NCI-H2171 treated with DMSO at 0.1 percent for 48 hours (cell line): Measurements from ENCODE around the gene SPATA7.

Experiments used
- DNase-seq: peaks from one replicate; lab custom pipeline; 2025; lab: John Stamatoyannopoulos, UW

Gene SPATA7

DNA sequence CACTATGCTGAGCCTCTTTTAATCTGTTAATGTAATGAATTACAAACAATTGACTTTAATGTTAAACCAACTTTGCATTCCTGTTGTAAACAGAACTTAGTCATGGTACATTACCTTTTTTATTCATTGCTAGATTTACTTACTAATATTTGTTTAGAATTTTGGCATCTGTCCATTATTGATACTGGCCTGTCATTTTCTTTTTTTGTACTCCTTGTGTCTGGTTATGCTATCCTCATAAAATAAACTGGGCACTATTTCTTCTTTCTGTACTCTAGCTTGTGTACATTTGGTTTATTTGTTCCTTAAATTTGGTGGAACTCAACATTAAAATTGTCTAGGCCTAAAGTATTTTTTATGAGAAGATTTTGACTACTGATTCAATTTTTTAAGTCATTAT, 32.1 kb downstream of the SPATA7 start:
- DNase-seq, result no peak

DNA sequence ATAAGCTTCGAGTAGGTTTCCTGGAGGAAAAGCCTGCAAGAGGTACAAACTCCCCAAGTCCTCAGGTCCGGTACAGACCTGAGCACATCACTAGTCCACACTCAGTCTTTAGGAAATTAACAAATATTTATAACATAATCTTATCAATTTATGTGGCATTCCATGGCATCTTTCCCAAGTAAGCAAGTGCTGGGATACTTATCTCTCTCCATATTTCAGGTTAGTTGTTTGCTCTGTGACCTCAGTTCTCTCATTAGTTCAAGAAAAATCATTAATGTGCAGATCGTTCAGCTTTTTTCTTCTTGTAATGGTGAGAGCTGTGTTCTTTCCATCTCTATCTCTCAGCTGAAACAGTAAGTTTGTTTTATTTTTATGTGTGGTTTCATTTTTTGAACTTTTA, 34.7 kb downstream of the SPATA7 start:
- no peak for DNase-seq

DNA sequence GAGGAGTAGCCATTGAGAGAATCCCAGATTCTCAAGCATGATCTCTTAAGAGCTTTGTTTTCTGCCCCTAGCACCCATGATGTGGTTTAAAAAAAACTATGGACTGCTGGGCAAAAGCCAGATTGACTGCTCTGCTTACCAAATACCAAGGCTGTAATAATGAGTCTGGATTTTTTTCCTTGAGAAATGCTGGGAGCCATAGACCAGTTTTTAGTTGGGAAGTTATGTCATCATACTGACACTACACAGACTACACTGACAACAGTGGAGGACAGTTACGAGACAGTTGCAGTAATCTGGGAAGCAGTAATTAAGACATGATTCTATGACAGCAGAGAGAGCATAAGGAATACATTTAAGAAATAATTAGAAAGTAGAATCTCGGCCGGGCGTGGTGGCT, 35.8 kb downstream of the SPATA7 start:
- DNase-seq, result no peak

DNA sequence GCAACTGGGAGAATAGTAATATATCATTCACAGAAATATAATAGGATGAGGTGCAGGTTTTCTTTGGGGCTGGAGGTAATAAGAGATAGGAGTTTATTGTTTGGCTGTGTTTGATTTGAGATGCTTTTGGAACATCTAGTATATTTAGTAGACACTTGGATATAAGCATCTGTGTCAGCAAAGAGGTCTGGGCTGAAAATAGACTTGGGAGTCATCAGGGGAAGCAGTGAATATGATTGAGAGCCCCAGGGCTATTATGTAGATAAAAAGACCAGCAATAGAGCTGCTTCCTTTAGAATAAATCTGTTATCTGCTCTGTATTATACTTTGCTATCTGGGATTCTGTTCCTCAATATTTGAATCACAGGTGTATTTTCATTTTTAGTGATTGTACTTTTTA, 36.6 kb downstream of the SPATA7 start:
- DNase-seq, result no peak

DNA sequence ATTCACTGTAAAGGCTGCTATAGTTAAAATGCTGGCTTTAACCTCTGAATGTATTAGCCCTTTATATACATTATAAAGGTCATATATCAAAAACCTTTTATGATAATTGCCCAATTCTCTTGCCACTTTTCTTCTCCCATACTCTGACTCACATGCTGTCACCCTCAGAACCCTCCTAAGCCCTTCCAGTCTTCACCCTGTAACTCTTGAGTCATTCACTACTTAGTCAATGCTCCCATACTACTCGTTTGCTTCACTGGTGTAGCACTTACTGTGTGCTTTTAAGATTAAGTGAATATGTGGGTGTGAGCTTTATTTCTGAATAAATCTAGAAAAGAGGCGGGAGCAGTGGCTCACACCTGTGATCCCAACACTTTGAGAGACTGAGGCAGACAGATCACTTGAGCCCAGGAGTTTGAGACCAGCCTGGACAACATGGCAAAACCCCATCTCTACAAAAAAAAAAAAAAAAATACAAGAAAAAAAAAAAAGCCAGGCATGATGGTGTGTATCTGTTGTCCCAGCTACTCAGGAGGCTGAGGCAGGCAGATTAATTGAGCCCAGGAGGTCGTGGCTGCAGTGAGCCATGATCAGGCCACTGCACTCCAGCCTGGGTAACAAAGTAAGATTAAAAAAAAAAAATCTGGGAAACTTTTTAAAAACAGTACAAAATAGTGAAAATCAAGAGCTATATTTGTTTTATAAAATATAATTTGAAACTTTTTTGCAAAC, 37.6 kb downstream of the SPATA7 start:
- no peak for DNase-seq

DNA sequence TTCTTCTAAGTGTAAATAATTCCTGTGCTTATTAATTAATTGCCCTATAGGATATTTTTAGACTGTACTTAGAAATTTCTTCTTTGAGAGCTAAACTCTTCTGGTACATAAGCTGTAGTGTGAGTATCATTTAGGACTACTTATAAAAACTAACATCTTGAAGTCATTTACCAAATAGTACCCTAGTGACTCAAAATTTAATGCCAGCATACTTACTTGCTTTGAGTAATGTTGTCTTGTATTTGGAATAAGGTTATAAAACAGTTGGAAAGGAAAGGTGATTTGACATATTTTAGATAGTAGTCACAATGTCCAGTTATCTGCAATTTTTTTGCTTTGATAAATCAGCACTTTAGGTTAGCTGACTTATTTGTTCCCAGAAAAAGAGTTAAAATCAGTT, 39.1 kb downstream of the SPATA7 start:
- DNase-seq, result no peak

DNA sequence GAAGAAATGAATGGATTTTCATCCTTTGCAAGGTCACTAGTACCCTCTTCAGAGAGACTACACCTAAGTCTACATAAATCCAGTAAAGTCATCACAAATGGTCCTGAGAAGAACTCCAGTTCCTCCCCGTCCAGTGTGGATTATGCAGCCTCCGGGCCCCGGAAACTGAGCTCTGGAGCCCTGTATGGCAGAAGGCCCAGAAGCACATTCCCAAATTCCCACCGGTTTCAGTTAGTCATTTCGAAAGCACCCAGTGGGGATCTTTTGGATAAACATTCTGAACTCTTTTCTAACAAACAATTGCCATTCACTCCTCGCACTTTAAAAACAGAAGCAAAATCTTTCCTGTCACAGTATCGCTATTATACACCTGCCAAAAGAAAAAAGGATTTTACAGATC, 40.8 kb downstream of the SPATA7 start:
- DNase-seq, result no peak

DNA sequence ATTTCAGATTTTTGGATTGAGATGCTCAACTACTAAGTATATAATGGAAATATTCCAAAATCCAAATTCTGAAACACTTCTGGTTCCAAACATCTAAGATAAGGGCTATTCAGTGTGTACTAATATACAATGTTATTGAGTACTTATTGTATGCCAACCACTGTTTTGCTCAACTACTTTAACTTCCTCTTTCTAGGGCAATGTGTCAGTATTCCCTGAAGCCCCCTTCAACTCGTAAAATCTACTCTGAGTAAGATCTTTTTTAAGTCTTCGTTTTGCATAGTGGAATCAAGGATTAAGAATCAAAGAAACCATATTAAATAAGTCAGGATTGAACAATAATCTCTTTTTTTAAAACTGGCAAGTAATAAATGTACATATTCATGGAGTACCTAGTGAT, 45.5 kb downstream of the SPATA7 start:
- no peak for DNase-seq

DNA sequence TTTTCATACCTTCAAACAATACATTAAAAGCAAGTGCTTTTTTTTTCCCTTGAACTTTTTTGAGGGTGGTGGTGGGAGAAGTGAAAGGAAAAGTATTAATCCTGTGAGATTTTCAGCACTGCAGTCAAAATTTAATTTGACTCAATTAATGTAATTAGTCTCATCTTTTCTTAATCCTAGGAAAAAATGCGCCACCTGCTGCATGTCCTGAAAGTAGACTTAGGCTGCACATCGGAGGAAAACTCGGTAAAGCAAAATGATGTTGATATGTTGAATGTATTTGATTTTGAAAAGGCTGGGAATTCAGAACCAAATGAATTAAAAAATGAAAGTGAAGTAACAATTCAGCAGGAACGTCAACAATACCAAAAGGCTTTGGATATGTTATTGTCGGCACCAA, 52.2 kb downstream of the SPATA7 start:
- DNase-seq, result no peak

DNA sequence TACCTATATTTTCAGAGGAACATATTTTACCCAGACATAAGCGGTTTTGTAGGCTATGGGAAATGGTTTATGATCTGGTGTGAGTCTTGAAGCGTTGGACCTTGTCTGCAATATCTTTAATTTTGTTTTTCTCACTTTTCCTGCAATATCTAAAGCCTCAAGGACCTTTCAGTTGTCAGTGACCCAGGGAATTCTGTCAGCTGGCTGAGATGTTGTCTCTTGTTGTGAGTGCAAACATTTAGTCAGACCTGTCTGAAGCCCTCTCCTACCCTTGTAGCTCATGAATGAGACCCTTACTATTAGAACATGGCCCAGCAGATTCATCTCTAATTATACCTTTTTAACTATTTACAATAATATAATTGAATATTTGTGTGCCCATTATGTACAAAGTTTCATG, 53.6 kb downstream of the SPATA7 start:
- no peak for DNase-seq

DNA sequence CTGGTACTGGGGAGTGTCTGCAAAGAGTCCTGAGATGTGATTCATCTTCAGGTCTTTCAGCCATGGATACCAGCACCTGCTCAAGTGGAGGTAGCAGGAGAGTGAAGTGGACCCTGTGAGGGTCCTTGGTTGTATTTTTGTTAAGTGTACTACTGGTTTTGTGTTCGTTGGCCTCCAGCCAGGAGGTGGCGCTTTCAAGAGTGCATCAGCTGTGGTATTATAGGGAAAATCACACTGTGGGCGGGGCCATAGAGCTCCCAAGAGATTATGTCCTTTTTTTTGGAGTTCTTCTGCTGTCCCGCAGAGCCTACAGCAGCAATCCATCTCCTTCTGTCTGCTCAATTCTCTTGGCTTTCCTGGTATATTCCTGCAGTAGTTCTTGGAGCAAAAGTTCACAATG, 66.8 kb downstream of the SPATA7 start:
- DNase-seq, result no peak

DNA sequence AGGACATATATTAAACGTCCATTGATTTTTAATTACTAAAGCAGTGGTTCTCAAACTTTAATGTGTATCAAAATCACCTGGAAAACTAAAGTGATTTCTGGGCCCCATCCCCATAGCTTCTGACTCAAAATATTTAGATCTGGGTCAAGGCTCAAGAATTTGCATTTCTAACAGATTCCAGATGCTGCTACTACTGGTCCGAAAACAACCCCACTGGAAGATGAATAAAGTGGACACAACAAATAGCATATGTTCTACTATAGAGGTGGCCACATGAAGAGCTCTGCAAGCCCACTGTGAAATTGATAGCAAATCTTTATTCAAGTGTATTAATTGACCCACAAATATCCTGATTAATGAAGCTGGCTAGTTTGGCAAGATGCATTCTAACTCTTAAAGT, 69.4 kb downstream of the SPATA7 start:
- DNase-seq, result no peak

DNA sequence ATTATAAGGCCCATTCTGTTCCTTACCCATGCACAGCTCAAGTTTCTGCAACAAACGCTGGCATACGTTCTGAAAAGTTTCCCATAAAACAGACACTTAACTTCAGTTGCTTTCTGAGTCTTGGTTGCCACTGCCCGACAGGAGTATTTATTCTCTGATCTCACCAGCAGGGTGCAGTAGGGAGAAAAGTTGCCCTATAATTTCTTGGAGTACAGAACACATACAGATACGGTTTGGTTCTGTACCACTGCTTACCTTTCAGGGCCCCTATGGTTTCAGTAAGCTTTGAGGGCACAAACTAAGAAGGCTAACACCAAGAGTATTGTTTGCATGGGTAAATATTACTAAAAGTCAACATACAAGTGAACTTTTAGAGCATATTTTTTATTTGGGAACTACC, 77.9 kb downstream of the SPATA7 start:
- no peak for DNase-seq

DNA sequence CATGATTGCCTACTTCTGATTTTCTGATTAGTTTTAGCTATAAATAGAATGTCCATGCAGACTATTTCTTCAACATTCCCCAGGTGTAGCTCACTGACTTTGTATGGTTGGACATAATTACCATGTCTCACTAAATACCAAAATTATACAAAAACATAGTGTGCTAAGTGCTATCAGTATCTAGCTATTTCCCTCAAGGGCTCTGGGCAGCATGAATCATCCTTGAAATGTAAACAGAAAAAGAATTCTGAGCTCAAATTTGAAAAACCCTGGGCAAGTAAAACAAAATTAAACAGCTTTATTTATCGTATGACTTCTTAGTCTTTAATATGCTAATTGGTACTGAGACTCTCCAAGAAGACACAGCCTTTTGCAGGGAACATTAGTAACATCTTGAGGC, 82.9 kb downstream of the SPATA7 start:
- no peak for DNase-seq

DNA sequence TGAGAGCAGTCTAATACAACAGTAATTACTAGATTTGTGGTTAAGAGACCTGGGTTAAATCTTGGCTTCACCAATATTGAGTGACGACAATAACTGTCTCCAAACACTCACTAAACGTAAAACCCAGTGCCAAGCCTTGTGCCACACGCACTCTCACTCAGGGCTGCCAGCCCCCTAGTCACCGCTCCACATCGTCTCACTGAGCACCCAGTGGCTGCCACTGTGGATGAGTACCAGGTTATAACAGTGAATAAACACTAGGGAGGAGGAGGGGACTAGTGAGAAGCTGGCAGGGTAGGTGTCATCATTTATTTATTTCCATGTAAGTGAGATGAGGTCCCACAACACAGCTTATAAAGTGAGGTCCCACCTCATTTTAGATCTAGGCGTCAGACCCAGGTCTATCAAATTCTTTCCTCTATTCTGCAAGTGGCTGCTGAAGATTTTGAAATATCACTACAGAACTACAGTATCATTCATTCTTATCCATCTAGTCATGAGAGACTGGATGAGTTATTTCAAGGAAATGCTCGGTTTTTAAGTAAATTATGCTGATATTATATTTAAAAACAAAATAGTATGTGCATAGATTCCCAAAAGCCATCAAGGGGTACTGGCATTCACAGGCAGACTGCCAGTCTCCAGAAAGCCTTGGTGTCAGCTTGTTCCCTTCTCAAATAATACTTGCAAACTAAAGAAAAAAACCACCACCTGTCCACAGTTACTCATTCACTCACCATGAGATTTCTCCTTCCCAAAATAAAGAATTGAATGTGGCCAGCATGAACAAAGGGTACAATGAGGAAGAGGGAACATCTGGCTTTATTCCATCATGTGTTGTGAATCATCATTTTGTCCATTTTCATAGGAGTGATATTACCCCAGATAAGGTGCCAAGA, 85.3 kb downstream of the SPATA7 start:
- no peak for DNase-seq

DNA sequence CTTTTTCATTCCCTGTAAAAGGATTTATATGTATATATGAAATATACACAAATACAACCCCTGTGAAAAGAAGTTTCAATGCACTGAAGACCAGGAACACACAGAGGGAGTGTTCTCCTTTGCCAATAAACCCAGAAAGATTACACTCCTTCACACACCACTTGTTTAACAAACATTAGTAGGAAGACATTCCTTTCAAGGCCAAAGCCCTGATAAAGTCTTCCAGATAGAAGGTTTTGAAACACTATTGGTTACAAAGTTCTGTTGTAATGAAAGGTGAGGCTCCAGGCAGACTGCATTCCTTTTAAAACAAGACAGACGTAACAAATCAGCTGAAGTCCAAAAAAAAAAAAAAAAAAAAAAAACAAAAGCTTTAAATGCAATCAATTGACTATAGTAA, 88.3 kb downstream of the SPATA7 start:
- DNase-seq, result no peak

DNA sequence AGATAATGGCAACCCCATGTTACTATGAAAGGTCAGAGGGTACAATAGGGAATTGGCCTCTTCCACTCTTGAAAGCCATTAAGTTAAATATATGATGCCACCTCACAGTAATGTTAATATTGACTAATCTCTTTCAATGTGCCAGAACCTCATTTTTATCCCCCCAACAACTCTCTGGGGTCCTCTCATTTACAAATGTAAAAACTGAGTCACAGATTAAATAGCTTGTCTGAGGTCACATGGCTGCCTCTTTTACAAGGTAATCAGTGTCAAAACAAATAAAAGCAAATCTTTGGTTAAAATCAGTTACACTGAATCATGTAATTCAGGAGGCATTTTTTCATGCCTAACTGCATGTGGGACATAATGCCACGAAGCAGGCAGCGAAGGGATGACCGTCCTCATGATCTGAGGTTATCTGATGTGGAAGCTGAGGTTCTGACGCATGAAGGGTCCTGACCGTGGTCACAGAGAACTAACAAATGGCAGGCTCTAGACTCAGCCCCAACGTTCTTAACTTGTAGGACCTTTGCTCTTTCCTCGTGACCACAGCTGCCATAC, 90.8 kb downstream of the SPATA7 start:
- no peak for DNase-seq

DNA sequence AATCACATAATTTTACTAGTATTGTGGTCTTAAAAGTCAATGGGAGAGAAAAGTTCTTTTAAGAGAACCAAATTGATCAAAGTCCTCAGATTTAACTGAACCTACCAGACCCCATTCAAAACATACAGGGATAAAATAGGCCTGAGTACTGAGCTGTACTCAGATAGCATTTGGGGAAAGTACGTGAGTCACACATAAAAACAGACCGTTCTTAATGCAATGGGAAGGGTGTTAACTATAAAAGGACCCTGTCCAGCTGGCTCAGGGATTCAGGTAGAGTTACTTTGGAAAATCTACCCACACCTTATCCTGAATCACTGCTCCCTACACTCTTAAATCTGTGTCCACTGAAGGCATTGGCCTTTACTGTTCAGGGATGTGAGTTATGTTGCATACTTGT, 91.4 kb downstream of the SPATA7 start:
- DNase-seq, result no peak

DNA sequence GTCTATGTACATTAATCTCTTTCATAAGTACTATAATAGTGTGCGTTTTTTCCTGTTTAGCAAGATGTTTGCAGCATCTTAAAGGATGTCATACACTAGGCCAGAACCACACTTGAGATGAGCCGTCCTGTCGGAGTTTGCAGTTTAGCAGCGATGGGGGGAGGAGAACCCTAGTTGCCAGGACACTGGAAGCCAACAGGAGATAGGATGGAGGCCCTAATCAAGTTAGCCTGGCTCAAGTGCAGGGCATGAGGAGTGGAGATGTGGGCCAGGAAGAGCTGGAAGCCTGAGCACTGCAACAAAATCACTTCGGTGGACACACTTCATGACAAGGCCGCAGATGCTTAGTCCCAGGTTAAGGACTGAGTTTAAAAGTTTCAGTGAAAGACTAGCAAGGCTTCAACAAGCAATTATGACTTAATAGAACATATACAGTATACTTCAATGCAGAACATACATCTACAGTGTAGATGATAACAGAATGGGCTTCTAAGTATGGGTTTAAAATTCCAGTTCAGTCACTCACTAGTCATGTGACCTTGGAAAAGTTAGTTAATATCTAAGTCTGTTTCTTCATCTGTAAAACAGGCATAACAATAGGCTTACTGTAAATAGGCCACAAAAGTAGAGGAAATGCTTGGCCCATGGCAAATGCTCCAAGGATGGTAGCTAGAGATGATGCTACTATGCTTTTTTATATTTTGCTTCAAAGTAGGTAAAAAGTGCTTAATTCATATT, 92.2 kb downstream of the SPATA7 start:
- DNase-seq, result no peak

DNA sequence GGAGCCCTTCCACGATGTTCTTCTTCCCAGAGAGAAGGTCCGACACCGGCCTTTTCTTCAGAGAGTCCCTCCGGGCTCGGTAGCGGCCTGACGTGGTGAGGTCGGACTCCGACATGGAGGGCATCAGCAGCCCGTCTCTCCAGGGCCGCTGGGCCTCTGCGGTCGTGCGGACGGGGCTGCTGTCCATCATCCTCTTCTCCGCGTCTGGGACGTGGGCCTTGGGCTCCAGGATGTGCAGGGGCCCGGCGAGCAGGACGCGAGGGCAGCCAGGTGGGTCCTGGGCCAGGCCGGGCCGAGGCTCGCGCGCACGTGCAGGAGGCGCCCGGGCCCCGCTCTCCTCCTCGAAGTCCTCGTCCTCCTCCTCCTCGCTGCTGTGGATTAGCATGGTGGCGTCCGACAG, 93.5 kb downstream of the SPATA7 start:
- DNase-seq, result no peak

DNA sequence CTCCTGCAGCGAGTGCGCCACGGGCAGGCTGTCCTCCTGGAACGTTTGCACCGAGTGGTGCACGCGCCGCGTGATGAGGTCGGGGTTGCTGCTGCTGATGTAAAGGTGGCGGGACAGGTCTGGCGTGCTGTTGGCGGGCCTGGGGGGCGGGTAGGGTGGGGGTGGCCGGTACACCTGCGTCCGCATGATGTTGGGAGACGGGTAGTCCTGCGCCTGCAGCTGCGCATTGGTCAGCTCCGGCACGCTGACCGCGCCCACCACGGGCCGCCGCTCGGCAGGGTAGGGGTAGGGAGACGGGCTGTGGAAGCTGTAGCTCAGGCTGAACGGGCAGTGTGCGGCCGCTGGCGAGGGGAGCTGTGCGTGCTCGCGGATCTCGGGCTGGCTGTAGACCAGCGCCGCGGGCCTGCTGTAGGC, 94.1 kb downstream of the SPATA7 start:
- no peak for DNase-seq

DNA sequence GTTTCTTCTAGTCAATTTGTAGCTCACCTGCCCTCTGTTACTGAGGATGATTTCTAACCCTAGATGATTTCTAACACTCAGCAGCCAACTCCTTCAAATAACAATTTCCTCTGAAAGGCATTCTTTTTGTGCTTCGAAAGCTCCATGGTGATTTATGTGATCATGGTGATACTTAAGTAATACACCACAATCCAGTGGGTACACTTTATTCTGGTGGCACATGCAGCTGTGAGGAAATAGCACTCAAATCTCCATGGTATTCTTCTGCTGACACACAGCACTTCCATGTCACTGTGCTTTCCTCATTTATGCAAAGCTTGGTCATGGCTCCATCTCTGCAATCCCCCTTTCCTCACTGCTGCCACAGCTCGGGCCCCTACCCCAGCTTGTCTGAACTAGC, 95.6 kb downstream of the SPATA7 start:
- DNase-seq, result no peak

DNA sequence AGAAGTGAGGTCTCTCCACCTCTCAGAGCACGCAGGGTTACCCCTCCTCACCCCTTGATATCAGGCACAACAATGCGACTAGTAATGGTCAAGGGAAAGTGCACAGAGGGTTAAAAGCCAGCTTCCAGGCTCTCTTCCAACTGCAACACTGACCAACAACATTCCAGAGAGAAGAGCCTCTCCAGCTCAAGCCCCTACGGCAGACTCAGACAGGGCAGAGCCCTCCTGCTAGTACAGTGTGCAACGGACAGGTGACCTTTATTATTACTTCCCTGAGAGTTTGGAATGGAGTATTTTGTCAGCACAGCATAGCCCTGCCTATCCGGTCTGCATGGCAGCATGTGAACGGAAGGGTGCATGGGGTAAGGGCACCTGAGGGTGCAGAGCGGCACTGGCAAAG, 96.3 kb downstream of the SPATA7 start:
- DNase-seq, result no peak
